ENCODE results near the gene OR5T1.

Gene OR5T1

GRCh38 chr11:56273854-56274253 is at the start of gene OR5T1:
Gene OR5T1, plus strand, starts transcription at chr11:56274154. Its CDS starts 1,485 bp downstream, at chr11:56275639.
- DNase-seq (ENCODE audit: low read depth), result no peak

DNA sequence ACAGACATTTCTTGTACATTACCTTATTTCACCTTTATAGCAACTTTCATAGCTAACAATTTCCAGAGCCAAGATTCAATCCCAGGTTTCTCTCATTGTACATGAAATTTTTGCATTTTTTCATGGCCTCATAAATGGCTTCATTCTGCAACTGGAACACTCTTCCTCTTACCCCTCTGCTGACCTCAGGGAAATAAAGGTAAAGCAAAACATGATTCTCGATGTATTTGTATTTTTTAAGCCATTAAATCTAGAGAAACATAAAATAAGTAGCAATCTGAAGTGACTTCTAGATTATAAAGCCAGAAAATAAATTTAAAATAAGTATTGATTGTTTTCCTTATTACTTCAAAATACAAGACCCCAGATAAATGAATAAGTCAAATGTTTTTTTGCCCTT is 39.8 kb upstream of the OR5T1 start, which contains the start of gene OR5T2:
Gene OR5T2 (minus strand): TSS at position 101 of the 400 bp plus-strand sequence. CDS start 1,193 bp downstream, outside the sequence.
- no peak for DNase-seq (ENCODE audit: low read depth)

- no peak for DNase-seq (ENCODE audit: low read depth)
These were observed 22.0 kb upstream of the OR5T1 start, which contains the start of gene OR5T3 for GRCh38 chr11:56251954-56252353. Gene OR5T3, plus strand, starts transcription at chr11:56252254. Its CDS starts 0 bp downstream, at chr11:56252254.

- DNase-seq (ENCODE audit: low read depth), result no peak
These were observed 2.9 kb upstream of the OR5T1 start for GRCh38 chr11:56271092-56271491.

DNA sequence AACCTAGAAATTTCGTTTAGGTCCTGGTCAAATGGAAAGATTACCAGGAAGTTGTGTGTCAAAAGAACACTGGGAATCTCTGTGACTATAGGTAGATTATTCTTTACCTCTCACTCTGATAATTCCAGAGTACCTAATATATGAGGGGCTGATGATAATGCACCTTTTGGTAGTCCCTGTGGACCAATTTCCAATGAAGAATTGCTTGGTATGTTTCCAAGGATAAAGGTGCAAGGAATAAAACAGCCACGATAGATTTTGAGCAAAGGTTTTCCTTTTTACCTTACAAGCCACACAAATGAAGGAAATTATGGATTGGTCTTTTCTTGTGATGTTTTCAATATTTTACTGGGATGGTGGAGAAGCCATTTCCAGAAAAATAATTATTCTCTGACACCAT is 18.2 kb downstream of the OR5T1 start, which contains the start of gene OR8H1:
Gene OR8H1 (minus strand): TSS at position 101 of the 400 bp plus-strand sequence. CDS start 1,192 bp downstream, outside the sequence.
- no peak for DNase-seq (ENCODE audit: low read depth)

DNA sequence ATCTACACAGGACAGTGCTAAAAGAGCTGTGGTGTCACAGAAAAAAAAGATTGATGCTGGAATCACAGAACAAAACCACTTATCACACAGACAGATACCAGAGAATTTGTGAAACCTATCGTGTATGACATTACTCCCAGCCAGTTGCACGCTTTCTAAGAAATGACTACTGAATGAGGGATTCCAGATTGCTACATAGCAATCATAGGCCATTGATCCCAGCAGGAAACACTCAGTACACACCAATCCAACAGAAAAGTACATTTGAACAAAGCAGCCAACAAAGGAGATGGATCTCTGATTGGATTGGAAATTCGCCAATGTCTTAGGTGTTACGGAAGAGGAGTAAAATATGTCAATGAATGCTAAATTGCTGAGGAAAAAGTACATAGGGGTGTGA is 22.9 kb downstream of the OR5T1 start:
- DNase-seq (ENCODE audit: low read depth), result no peak

GRCh38 chr11:56307836-56308235 is 33.9 kb downstream of the OR5T1 start:
- DNase-seq (ENCODE audit: low read depth), result no peak

DNA sequence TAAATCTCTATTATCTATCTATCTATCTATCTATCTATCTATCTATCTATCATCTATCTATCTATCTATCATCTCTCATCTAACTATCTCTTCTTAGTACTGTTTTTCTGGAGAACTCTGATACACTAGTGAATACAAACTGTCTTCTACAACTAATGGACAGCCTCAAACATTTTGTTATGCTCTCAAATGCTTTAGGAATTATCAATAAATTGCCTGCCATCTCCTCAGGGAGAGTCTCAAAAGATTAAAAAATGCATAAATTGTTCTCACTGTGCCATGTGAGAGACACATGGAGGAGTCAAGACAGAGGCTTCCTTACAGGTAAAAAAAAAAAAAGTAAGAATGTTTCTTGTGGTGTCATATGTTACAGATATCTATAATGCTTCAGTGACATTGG is 40.9 kb downstream of the OR5T1 start, which contains the start of gene OR8K3:
Gene OR8K3 (plus strand): TSS at position 301 of the 400 bp plus-strand sequence. CDS start 3,163 bp downstream, outside the sequence.
- DNase-seq (ENCODE audit: low read depth), result no peak
